ENCODE measurements around the gene CELF2. TPM values are rescaled to one million over a fixed set of nuclear protein-coding genes. Genes with fewer than 3 reads are reported as not detected.
"Not testable (repeated sequence)": the region's sequence is repeated elsewhere in the genome, so short reads cannot be mapped to it uniquely, and the experiment has no call there.

CELF2 gene
- total RNA-seq, 1 donor from 2014 or later: 94.9 TPM

- ATAC-seq (no peak), DNase-seq (ENCODE audit: low spot score) (no peak)
- intact Hi-C loops (cut with DNase I): no loop called here
Measured at GRCh38 chr10:11335881-11336430, 318.3 kb downstream of the CELF2 start.

DNA sequence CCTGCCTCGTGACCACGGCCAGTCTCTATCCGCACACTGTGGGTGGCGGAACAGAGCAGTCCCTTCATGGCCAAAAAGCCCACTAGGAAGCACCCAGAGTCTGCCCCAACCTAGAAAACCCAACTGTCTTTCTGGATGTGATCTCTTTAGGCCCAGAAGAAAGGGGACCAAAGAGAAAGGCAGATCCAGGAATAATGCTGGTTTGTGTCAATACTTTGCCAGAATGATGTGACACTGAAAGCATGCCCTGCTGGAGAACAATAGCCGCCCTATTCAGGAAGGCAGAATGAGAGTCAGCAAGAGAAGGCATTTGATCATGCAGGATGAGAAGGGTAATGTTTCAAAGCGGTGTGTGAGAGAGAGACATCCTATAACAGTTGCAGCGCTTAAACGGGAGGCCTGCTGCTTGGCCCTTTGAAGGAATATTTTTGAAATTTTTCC is 319.1 kb downstream of the CELF2 start:
- ATAC-seq (peak; percentile 40), DNase-seq (ENCODE audit: low spot score) (no peak)
- intact Hi-C loops (cut with DNase I): no loop called here

DNA sequence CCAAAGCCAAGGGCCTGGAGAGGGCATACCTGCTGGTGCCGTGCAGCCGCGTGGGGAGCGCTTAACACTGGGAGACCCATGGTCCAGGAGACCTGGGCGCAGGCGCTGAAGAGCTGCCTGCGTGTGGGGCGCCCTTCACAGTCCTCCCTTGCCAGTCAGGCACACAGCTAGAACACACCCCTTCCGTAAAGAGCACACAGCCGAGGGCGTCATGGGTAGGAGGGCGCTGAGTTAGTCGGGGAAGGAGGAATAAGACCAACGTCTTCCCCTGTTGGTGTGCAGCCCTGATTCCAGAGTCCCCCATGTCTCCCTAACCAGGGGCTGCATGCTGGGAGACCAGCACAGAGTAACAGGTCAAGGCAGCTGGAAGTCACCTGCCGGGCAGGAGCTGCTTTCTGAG is 319.8 kb downstream of the CELF2 start:
- ATAC-seq (peak; percentile 41), DNase-seq (ENCODE audit: low spot score) (no peak)
- intact Hi-C loops (cut with DNase I): no loop called here

DNA sequence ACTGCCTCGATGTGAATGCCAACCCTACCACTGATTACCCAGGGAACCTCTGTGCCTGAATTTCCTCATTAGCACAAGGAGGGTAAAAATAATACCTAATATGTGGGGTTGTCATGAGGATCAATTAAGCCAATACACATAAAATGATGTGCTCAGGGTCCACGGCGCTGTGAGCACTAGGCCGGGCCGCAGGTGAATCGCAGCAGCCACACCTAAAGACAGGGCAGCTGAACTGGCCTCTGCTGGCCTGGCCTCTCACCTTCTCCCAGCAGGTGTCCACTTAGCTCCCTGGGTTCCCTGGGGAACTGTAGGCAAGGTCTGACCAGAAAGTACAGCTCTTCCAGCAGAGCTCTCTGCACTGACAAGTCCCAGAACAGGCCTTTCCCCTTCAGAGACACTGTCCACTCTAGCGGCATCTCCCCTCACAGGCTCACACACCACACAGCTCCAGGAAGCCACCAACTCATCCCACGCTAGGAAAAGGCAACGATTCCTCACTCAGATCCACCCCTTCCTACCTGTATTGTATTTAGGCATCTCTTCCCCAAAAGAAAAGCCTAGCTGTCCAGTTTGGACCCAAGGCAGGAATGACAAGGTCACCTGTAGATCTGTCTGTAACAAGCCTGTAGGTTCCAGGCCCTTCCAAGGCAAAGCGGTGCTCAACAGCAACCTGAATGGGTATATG is 320.6 kb downstream of the CELF2 start:
- intact Hi-C loops (cut with DNase I): no loop called here
- ATAC-seq (no peak), DNase-seq (ENCODE audit: low spot score) (no peak)

- intact Hi-C loops (cut with DNase I): no loop called here
- DNase-seq (ENCODE audit: low spot score) (no peak), ATAC-seq (no peak)
Measured at GRCh38 chr10:11339013-11339412, 321.3 kb downstream of the CELF2 start.

- ATAC-seq (no peak), DNase-seq (ENCODE audit: low spot score) (no peak)
- intact Hi-C loops (cut with DNase I): no loop called here
Measured at GRCh38 chr10:11339660-11340059, 322.0 kb downstream of the CELF2 start.

GRCh38 chr10:11341283-11341960 is 323.8 kb downstream of the CELF2 start:
- DNase-seq (ENCODE audit: low spot score) (no peak), ATAC-seq (no peak)
- intact Hi-C loops (cut with DNase I): no loop called here

GRCh38 chr10:11344081-11344480 is 326.4 kb downstream of the CELF2 start:
- DNase-seq (ENCODE audit: low spot score): no peak
- no peak for ATAC-seq
- intact Hi-C loops (cut with DNase I): no loop called here

- intact Hi-C loops (cut with DNase I): no loop called here
- DNase-seq (ENCODE audit: low spot score): no peak
- ATAC-seq: peak; percentile 15
Measured at GRCh38 chr10:11344550-11344949, 326.9 kb downstream of the CELF2 start.

- intact Hi-C loops (cut with DNase I): no loop called here
- ATAC-seq: peak; percentile 55
- no peak for DNase-seq (ENCODE audit: low spot score)
Measured at GRCh38 chr10:11345224-11346054, 327.8 kb downstream of the CELF2 start.

- ATAC-seq; DNase-seq (ENCODE audit: low spot score); intact Hi-C loops (cut with DNase I): not testable (repeated sequence)
Measured at GRCh38 chr10:11347580-11347979, 329.9 kb downstream of the CELF2 start.

DNA sequence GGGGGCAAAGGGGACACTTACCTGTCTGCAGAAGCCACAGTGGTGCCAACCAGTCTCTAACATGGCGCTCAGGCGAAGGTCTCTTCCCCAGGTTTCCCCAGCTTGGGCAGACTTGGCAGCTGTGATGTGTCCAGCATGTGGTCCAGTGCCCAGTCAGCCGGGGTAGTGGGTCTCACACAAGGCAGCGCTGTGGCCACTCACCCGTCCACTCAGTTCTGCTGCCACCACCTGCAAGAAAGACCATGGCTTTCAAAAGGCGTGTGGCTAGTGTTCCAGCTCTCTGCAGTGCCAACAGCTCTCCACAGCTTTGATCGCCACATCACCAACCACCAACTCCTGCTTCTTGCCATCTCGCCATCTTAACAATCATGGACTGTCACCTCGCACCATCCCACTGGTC is 334.1 kb downstream of the CELF2 start:
- intact Hi-C loops (cut with DNase I): no loop called here
- ATAC-seq (no peak), DNase-seq (ENCODE audit: low spot score) (no peak)

- no peak for DNase-seq (ENCODE audit: low spot score)
- no peak for ATAC-seq
- intact Hi-C loops (cut with DNase I): no loop called here
Measured at GRCh38 chr10:11353006-11353896, 335.6 kb downstream of the CELF2 start.

DNA sequence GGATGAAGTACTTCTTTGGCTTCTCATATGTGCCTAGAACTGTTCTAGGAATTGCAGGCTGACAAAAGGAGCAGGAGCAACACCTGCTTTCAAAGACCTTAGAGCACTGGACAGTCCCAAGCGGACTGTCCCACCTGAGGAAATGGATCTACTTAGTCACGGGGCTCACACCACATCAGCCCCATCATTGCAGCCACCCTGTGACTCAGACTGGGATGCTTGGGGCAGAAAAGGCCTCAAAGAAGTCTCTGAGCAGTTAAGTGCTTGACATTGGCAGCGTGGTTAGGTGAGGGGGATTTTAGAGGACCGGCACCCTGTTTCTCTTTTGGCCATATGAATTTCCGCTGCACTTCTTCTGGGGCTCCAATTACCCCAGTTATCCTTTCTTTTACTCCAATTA is 337.2 kb downstream of the CELF2 start:
- ATAC-seq (no peak), DNase-seq (ENCODE audit: low spot score) (no peak)
- intact Hi-C loops (cut with DNase I): no loop called here

DNA sequence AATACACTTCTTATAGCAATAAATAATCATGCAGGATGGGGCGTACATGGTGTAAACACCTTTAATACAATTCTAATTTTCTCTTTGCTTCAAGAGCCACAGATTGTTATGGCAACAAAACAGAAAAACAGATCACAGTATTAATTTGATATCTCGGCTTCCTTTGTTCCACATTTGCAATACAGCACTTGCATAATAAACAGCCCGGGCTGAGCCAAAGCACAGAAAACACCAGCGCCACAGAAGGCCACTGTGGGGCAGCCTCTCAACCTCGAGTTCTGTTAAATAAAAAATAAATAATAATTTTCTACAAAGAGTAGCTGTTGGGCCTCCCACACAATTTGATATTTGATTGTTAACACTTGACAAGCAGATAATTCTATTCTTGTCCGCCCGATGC is 337.9 kb downstream of the CELF2 start:
- intact Hi-C loops (cut with DNase I): no loop called here
- ATAC-seq: peak; percentile 83
- no peak for DNase-seq (ENCODE audit: low spot score)

- DNase-seq (ENCODE audit: low spot score) (no peak), ATAC-seq (no peak)
- intact Hi-C loops (cut with DNase I): no loop called here
Measured at GRCh38 chr10:11357439-11357838, 339.8 kb downstream of the CELF2 start.

DNA sequence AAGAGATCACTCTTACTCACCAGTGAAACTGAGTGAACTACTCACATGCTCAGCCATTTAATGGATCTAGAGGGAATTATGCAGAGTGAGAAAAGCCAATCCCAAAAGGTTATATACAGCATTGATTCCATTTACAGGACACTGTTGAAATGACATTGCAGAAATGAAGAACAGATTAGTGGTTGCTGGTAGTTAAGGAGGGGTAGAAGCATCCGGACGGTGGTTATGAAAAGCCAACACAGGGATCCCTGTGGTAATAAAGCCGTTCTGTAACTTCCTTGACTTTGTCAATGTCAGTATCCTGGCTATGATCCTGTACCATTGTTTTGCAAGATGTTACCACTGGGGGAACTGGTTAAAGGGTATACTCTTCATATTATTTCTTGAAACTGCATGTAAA is 340.3 kb downstream of the CELF2 start:
- intact Hi-C loops (cut with DNase I): no loop called here
- no peak for ATAC-seq

DNA sequence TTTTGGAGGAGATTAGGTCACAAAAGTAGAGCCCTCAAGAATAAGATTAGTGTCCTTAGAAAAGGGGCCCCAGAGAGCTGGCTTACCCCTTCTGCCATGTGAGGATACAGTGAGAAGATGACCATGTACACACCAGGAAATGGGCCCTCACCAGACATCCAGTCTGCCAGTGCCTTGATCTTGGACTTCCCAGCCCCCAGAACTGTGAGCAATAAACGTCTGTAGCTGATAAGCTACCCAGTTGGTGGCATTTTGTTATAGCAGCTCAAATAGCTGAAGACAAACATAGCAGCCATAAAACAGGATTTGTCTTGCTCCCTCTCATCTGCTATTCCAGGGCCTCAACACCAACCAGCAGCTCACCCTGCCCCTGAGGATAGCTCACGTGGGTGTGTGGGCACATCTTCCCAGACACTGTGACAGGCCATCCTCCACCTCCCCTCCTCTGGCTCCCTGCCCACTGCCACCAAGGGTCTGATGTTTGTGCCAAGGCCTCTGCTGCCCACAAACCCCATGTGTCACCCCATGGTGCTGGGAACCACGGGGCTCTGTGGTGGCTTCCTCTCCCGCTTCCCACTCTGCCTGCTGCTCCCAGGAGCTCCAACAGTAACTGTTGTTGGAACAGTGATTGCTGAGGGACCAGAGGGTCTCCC is 341.4 kb downstream of the CELF2 start:
- DNase-seq (ENCODE audit: low spot score) (no peak), ATAC-seq (no peak)
- intact Hi-C loops (cut with DNase I): no loop called here

More for the DNA sequence above, 340.3 kb downstream of the CELF2 start:
- no peak for DNase-seq (ENCODE audit: low spot score)

Measured in sciatic nerve (tissue), 2 donors.